GM18867 (cell line): Measurements from ENCODE around the gene ELMO2.

ENCODE experiments used
- ATAC-seq: cut with Tn5 transposase; IDR thresholded peaks from one replicate; pipeline ENCODE4 v1.9.1; 2021; ENCODE audit warnings: mild to moderate bottlenecking, moderate library complexity; ENCODE audit not compliant: unreplicated experiment

ELMO2 gene, protein sequence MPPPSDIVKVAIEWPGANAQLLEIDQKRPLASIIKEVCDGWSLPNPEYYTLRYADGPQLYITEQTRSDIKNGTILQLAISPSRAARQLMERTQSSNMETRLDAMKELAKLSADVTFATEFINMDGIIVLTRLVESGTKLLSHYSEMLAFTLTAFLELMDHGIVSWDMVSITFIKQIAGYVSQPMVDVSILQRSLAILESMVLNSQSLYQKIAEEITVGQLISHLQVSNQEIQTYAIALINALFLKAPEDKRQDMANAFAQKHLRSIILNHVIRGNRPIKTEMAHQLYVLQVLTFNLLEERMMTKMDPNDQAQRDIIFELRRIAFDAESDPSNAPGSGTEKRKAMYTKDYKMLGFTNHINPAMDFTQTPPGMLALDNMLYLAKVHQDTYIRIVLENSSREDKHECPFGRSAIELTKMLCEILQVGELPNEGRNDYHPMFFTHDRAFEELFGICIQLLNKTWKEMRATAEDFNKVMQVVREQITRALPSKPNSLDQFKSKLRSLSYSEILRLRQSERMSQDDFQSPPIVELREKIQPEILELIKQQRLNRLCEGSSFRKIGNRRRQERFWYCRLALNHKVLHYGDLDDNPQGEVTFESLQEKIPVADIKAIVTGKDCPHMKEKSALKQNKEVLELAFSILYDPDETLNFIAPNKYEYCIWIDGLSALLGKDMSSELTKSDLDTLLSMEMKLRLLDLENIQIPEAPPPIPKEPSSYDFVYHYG

DNA sequence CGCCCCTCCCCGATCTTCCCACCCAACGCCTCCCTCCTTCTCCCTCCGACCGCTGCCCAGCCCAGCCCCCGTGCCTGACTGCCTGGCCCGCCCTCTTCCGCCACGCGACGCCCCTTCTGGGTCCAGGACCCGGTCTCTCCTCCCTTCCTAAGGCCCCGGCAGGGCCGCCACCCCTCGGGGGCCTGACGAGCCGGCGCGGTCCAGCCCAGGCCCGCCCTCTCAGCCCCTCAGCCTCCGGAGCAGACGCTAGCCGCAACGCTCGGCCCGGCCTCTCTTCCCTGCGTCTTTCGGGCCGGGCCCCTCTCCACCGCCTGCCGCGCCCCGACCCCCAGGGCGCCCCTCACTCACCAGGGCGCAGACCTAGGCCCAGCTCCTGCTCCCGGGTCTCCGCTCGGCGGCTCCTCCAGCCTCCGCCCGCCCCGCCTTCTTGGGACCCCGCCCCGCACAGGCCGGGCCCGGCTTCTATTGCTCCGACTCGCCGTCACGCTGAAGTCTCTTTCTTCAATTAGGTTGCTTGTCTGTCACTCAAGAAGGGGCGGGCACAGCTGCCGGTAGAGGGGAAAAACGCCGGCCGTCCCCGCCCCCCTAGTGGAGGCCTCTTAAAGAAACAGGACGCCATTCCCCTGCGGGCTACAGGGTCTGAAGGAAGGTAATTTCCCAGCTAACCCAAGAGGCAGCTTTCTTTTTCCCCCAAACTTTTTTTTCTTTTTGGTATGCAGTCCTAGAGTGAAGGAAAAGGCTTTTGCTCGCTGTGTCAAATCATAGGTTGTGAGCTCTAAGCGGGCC lies at the start of gene ELMO2:
Gene ELMO2, minus strand, starts transcription at position 416 of the 786 bp plus-strand sequence. CDS start 12,133 bp downstream, outside the sequence.
- ATAC-seq: peak; percentile 86

DNA sequence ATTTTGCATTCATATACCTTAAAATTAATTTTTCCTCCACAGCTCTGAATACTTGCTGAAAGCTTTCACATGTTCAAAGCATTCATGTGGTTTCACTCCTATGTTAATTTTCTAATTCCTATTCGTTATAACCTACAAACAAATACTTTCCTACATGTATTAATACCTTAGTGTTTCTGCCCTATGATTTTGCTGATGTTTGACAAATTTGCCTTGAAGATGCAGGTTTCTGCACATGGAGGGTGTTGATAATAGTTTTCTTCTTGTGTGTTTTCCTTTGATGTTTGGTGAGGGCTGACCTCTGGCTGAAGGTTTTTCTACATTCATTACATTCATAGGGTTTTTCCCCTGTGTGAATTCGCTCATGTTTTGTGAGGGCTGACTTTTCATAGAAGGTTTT lies 49.3 kb upstream of the ELMO2 start:
- ATAC-seq: no peak

DNA sequence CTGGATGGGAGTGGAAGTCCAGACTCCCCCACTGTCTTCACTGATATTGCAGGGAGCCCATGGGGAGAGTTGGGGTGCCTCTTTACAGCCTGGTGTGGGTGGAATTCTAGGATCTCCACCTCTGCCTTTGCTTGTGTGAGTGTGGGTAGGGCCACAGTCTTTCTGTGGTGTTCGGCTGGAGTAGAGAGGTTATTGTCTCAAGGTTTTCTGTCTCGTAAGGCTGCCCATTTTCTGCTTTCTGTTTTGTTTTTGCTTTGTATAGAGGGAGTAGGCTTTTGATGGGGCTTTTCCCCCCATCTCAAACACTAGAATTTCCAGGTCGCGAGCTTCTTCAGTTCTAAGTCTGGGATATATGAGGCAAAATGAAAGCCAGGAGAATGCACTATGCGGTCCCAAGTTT lies 40.4 kb upstream of the ELMO2 start:
- ATAC-seq: no peak

DNA sequence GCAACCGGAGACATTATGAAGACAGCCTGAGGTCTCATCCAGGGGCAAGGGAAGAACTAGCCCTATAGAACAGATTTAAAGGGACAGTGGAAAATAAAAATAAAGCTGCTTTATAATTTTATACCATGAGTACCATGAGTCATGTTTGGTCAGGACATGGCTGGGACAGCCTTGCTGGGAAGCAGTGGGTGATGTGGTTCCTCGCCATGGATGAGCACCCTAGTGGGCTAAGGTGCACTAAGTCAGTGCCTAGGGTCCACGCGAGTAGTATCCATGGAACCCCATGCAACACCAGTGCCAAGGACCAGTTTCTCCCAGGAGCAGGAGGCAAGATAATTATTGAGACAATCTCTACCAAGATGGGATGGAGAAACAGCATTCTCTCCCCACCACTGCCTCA lies 33.4 kb upstream of the ELMO2 start:
- no peak for ATAC-seq

DNA sequence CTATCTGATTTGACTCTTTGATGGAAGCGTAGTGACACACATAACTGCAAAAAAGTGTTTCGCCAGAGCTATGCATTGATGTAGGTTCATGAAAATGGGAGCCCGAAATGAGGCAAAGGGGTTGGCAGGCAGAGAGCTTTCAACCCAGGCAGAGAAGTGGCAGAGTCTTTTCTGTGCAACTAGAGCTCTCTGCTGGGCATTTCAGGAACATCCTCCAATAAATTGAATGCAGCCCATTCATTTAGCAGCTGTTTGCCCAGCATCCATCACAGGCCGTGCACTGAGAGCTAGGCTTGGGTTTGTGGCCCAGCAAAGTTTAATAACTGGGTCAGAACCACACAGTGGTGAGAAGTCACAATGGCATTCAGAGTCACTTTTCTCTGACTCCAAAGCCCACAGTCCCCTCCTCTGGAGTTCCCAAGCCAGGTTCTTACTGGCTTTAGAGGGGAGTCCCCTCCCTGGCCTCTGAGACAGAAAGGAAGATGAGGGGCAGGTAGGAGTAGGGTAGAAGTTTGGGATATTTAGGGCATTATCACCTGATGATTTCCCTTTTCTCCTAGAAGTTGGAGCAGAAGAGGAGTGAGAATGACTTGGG lies 31.8 kb upstream of the ELMO2 start:
- no peak for ATAC-seq

DNA sequence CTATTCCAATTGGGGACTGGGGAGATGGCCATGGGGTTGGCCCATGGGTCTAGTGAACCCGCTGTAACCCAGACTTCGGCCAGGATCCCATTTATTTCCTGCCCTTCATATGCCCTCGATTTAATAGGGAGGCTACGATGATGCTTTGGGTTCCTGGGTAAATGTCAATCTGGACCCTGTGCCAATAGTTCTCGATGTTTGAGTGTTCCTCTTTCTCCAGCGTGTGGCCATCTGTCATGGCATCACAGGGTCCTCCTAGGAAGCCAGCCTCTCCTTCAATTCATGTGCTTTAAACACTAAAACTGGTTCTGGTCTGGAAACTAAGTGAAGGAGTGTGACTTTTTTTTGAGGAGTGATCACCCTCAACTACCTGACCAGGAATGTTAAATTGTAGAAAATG lies 28.7 kb upstream of the ELMO2 start:
- ATAC-seq: no peak

DNA sequence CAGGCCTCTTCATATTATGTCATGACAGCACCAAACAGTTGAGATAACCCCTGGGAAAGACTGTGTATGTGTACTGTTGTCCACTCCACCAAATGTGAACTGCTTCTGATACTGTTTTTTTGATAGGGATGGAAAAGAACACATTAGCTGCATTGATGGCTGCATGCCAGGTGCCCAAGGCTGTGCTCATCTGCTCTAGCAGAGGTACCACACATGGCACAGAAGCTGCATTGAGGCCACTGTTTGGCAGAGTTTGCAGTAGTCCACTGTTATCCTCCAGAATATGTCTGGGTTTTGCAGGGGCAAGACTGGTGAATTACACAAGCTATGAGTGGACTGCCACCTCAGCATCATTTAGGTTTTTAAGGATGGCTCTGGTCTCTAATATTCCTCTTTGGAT lies 28.2 kb upstream of the ELMO2 start:
- no peak for ATAC-seq

DNA sequence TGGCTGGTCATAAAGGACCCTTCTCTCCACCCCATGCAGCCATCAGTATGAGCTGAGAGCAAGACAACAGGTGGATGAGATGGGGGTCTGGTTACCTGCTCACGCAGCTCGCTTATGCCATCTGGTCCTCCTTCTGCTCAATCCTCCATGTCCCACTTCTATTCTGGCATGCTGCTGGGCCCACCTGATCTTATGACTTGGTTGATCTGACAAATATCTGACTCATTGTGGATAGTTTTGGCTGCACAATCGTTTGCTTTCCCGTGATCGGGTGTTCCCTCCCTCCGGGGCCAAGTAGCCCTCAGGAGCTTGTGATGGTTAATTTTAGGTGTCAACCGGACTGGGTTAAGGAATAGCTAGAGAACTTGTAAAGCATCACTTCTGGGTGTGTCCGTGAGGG lies 26.6 kb upstream of the ELMO2 start:
- ATAC-seq: no peak

DNA sequence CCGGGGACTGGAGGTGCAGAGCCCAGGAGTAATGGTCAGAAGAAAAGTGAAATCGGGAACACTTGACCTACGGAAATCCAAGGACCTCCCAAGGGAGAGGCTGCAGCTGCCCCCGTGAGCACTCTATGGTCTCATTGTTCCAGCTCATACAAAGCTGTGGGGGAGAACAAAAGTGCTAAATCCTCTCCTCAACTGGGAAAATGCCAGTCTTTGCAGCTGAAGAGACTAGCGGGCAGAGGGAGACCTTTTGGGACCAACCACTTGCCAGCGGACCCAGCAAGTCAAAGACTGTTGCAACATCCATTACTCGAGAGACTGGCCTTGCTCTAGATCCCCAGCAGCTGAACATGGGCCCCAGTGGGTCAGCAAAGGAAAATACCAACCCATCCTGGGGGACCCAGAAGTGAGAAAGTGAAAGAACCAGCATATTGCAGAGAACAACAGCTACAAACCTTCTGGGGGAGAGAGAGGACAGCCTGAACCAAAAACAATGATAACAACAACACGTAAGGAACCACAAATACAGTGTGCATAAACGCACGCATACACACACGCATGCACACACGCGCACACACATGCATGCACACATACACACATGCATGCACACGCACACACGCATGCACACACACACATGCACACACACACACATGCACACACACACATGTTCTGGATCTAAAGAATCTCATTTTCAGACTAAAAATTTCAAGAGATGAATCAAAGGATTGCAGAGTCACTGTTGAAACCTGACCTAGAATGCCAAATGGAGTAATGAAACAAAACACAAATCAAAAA lies 24.7 kb upstream of the ELMO2 start:
- ATAC-seq: no peak

DNA sequence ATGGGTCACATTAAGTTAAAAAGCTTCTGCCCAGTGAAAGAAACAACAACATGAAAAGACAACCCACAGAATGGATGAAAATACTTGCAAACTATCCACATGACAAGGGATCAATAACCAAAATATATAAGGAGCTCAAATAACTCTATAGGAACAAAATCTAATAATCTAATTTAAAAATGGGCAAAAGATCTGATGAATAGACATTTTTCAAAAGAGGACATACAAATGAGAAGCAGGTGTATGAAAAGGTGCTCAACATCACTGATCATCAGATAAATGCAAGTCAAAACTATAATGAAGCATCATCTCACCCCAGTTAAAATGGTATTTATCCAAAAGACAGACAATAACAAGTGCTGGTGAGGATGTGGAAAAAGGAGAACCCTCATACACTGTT lies 21.0 kb upstream of the ELMO2 start:
- ATAC-seq: no peak

DNA sequence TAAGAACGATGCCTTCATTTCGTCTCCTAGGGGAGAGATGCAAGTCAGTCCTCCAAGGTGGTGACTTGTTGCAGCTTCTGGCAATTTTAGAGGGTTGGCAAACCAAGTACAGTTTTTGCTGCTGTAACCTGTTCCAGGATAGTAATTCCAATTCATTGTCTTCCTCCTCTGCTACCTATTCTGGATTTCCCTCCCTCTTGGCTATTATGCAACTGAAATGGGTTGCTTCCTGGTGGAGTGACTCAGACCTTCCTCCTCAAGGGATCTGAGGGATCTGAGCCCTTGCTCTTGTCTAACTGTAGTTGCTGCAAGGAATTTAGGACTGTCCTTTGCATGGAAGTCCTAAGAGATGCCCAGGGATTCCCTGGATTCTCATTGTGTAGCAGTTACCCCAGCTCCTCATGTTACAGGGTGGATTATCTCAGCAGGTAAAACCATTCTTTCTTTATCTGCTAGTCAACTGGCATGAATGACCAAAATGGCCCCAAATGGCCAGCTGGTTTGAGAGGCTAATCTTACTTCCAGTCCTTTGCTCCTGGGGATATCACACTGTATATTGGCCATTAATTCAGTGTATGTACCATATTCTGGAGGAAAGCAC lies 17.6 kb upstream of the ELMO2 start:
- no peak for ATAC-seq

DNA sequence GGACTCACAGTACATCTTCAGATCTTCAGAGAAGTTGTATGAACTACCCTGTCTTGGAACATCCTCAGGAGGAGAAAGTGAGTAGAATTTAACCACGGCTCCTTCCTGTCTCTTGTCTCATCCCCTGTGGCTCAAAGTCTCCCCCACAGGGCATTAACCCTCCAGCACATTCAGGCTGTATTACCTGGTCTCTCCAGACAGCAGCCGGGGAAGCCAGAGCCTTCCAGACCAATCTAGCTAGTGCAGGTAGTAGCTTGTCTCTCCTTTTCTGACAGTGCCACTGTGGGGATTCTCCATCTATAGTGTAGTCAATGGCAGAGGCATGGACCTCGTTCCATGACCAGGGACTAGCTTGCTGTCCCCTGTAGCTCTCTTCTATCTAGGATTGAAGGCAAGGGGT lies 16.9 kb upstream of the ELMO2 start:
- ATAC-seq: no peak

DNA sequence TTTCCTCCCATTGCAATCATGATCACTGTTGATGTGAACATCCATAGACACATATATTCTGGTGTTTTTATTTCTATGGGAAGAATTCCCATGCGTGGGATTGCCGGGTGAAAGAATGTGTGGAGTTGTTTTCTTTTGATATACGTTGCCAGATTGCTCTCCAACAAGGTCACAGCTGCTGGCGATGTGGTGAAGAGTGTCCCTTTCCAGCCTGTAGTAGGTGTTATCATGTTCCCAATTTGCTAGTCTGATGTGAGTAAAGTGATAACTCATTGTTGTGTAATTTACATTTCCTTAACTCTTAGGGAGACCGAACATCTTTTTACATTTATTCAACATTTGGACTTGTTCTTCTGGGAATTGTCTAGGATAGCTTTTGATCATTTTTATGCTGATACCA lies 14.5 kb upstream of the ELMO2 start:
- no peak for ATAC-seq

DNA sequence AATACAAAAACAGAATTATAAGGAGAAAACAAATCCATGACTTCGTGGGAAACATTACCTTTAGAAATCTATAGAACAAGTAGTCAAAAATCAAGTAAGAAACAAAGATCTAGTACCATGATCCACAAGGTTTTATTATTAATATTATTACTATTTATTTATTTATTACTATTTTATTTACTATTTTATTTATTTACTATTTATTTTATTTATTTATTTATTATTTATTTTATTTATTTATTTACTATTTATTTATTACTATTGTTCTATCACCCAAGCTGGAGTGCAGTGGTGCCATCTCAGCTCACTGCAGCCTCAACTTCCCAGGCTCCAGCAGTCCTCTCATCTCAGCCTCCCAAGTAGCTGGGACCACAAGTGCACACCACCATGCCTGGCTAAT lies 13.5 kb upstream of the ELMO2 start:
- no peak for ATAC-seq

DNA sequence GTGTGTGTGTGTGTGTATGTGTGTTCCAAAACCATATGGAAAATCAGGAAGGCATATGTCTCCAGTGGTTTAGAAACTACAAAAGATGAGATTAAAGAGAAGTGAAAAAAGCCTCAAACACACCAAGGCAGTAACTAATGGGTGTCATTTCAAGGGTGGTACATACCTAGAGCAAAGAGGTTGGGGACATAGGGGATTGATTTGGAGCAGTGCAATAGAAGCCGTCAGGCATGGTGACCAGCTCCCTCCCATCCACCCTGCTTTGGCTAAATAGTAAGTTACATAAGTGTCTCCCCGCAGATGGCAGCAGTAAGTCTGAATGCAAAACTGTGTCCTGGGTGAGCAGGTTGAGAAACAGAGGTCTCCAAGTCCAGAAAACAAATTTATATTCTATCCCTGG lies 10.4 kb upstream of the ELMO2 start:
- ATAC-seq: no peak

DNA sequence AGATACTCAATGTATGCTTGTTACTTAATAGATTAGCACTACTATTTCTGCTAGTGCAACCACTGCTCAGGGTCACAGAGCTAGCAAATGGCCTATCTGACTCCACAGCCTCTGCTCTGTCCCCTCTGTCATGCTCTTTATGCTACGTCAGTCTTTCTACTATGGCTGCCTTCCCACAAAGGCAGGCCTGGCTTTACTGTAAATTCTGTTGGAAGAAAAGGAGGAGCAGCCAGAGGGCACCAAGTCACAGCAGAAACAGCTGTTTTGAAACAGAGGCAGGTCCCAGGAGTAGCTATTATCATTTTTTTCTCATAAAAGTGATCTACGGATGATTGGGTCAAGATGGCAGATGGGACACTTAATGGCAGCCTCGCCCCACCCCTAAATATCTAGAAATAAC lies 10.0 kb upstream of the ELMO2 start:
- ATAC-seq: no peak

DNA sequence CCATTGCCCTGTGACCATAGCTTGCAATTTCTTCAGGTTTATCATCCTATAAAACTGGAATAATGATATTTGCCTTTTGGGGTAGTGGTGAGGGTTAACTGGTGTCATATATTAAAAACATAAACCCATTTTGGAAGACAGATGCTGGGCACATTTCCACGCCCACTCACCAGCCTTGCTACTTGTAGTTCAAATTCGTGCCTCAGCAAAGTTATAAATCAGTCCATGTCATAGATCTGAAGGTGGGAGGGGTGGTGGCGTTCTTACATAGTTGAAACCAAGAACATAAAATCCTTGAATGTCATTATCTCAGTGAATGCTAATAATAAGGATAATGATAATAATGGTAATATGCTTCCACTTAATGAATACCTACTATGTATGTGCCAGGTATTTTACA lies 9.4 kb upstream of the ELMO2 start:
- no peak for ATAC-seq

DNA sequence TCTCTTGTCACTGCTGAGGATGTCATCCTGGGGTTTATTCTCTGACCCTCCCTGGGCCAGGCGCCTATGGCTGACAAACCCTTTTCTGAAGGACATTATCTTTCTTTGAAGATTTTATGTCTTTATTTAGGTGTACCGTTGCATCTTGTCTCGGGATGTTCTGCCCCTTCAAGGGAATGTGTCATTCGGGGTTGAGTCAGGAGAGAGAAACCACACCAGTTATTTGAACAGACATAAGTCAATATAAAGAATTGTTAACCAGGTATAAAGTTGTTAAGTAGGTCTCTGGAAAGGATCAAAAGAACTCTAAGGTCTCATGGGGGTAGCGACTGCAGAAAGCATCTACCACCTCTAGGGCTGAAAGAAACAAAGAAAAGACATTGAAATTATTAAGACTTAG lies 8.2 kb upstream of the ELMO2 start:
- no peak for ATAC-seq

DNA sequence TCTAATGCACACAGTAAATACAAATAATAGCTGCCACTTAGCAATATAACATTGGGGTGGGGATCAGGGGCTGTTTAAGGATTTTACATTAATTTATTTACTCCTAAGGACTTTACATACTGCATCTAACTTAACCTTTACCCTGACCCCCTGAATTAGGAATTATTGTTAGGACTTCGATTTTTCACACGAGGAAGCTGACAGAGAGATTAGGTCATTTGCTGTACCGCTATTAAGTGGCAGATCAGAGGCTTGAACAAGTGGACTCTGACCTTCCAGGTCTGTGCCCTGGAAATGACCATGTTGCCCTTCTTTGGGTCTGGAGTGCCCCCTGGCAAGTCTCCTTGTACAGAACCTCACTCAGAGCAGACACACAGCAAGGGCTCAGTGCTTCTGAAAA lies 5.2 kb upstream of the ELMO2 start:
- no peak for ATAC-seq

DNA sequence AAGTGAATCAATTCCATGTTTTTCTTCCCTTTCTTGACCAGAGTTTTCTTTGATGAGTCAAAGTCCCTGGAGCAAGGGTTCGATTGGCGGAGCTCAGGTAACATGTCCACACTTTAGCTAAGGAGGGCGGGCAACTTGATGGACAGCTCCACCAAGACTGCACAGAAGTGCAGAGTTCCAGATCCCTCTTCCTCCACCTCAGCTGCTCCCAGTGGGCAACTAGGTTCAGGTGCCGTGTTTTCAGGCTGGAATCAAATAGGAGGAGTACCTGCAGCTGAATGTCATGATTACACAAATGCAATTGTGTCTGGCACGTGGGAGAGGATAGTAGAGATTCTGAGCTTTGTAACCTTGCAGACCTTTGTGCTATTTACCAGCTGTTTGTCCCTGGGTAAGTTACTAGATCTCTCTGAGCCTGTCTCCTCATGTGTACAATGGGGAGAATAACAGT lies 1.9 kb upstream of the ELMO2 start:
- no peak for ATAC-seq
